Sigmoid colon (tissue), 4 donors: ENCODE measurements around the gene CSNK1A1L.

Experiments used
- CTCF ChIP-seq, 4 experiments: fragments of 450-650 bp in 3 of 4; fragments of 200-600 bp in 1 of 4; IDR thresholded peaks; one replicate each; pipeline ENCODE4 v1.5.1; 2016 to 2019; ENCODE audit warnings: antibody characterized with exemption in 4 of 4, mild to moderate bottlenecking in 3 of 4, moderate library complexity in 2 of 4
- EP300 ChIP-seq, 4 donors: sonication (generic); formaldehyde crosslinking; IDR thresholded peaks; one replicate each; pipeline ENCODE4 v1.6.1; 2017; ENCODE audit warnings: antibody characterized with exemption in 4 of 4
- POLR2A ChIP-seq, 2 donors: fragments of 450-650 bp; IDR thresholded peaks; one replicate each; pipeline ENCODE4 v1.6.1; 2016; ENCODE audit warnings: antibody characterized with exemption in 2 of 2, mild to moderate bottlenecking in 2 of 2, moderate library complexity in 2 of 2

- TF ChIP-seq POLR2A (IDR thresholded peaks at IDR 0.05) (no peak), CTCF (IDR thresholded peaks at IDR 0.05) (no peak), EP300 (IDR thresholded peaks at IDR 0.05) (no peak)
Measured at GRCh38 chr13:37076818-37077217, 28.6 kb downstream of the CSNK1A1L start.
